ENCODE data around the gene LMTK2.

Gene LMTK2

DNA sequence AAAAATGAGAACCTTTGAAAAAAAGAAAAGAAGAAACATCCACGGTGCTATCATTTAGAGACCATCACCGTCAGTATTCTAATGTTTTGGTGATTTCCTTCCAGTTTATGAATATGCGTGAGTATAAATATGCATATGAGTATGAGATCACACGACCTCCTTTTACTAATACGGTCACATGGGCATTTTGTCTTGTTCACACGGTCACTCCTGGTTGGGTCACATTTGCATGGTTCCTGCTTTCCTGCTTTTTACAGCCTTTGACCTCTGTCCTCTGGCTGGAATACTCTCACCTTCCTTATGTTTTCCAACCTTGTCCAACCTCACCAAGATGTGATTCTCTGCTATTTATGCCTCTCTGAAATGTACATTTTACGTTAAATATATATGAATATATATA lies 25.3 kb upstream of the LMTK2 start:
- DNase-seq (ENCODE audit: low read depth) = no peak
- no peak overlapping the region for H3K4me3 ChIP-seq (ENCODE audit: low read length)
- no peaks in the 10 kb centered on the region for H3K4me1 ChIP-seq (ENCODE audit: control insufficient read depth, insufficient read depth, low read length)
- H3K9ac ChIP-seq (ENCODE audit: low read length) = no peak overlapping the region
- H3K9me3 ChIP-seq (ENCODE audit: control insufficient read depth, low read length) = no peaks in the 10 kb centered on the region
- H3K36me3 ChIP-seq (ENCODE audit: control insufficient read depth, insufficient read depth, low read length, severe bottlenecking) = no peaks in the 10 kb centered on the region
- peaks cover 14% of the 10 kb centered on the region for H3K27me3 ChIP-seq (replicated peaks; ENCODE audit: control insufficient read depth, insufficient read depth, low read length)

DNA sequence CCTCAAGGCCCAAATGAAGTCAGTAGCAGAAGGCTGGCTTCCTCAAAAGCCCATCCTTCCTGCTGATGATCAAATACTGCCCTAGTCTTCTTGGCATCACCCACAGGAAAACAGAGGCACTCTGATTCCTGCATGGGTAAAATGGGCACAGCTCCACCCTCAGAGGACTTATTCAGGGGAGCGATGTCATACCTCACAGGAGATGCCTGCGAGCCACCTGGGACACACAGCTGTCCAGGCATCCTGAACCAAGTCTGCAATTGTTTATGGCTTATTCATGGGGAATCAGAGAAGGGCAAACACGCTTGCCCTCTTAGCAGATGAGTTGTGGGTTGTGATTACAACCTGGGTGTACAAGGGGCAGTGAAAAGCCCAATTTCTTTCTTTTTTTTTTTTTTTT lies 22.0 kb upstream of the LMTK2 start:
- Histone ChIP-seq H3K4me3 (ENCODE audit: low read length) (no peak overlapping the region), H3K36me3 (ENCODE audit: control insufficient read depth, insufficient read depth, low read length, severe bottlenecking) (no peaks in the 10 kb centered on the region), H3K27me3 (replicated peaks; ENCODE audit: control insufficient read depth, insufficient read depth, low read length) (peaks cover 13% of the 10 kb centered on the region), H3K4me1 (ENCODE audit: control insufficient read depth, insufficient read depth, low read length) (no peaks in the 10 kb centered on the region), H3K9me3 (ENCODE audit: control insufficient read depth, low read length) (no peaks in the 10 kb centered on the region), H3K9ac (ENCODE audit: low read length) (no peak overlapping the region)
- no peak for DNase-seq (ENCODE audit: low read depth)

DNA sequence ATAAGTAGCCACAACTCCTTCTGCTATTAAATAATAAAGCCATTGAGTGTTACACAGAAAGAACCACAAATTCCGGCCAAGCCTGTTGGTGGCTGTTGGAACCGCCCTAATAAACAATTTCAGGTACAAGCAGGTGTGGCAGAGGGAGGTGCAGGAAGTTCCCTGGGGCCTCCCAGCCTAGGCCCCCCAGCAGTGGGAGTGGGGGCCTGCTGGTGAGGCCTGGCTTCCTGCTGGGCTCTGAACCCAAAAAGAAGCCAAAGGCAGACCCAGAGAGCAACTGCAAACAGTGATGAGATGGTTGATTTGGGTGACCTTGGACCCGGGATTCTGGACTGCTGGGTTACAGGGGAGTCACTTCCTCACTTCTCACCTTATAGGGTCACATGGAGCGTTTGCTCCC lies 21.0 kb upstream of the LMTK2 start:
- H3K9me3 ChIP-seq (ENCODE audit: control insufficient read depth, low read length) = no peaks in the 10 kb centered on the region
- no peaks in the 10 kb centered on the region for H3K36me3 ChIP-seq (ENCODE audit: control insufficient read depth, insufficient read depth, low read length, severe bottlenecking)
- no peak overlapping the region for H3K9ac ChIP-seq (ENCODE audit: low read length)
- DNase-seq (ENCODE audit: low read depth) = no peak
- H3K4me1 ChIP-seq (ENCODE audit: control insufficient read depth, insufficient read depth, low read length) = no peaks in the 10 kb centered on the region
- H3K27me3 ChIP-seq (replicated peaks; ENCODE audit: control insufficient read depth, insufficient read depth, low read length) = peaks cover 13% of the 10 kb centered on the region
- H3K4me3 ChIP-seq (ENCODE audit: low read length) = no peak overlapping the region

DNA sequence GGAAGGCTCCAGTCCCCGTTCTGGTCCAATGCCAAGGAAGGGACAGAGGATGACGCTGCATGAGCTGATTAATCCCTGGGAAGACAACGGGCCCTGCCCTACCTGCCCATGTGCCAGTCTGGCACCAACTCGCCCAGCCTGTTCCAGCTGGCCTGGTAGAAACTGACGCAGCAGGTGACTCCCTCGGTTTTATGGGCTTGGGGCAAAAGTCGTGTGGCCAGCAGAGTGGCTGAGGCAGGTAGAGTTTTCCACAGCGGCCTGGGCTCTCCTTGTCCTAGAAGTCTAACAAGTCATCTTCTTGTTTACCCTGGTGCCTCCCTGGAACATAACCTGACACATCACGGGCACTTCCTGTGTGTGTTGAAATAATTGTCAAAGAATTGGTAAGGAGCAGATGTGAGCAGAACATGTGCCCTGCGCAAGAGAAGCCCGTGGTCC lies 20.4 kb upstream of the LMTK2 start:
- H3K4me3 ChIP-seq (ENCODE audit: low read length) = no peak overlapping the region
- H3K9ac ChIP-seq (ENCODE audit: low read length) = no peak overlapping the region
- no peaks in the 10 kb centered on the region for H3K9me3 ChIP-seq (ENCODE audit: control insufficient read depth, low read length)
- no peaks in the 10 kb centered on the region for H3K4me1 ChIP-seq (ENCODE audit: control insufficient read depth, insufficient read depth, low read length)
- no peaks in the 10 kb centered on the region for H3K36me3 ChIP-seq (ENCODE audit: control insufficient read depth, insufficient read depth, low read length, severe bottlenecking)
- peaks cover 13% of the 10 kb centered on the region for H3K27me3 ChIP-seq (replicated peaks; ENCODE audit: control insufficient read depth, insufficient read depth, low read length)
- no peak for DNase-seq (ENCODE audit: low read depth)

DNA sequence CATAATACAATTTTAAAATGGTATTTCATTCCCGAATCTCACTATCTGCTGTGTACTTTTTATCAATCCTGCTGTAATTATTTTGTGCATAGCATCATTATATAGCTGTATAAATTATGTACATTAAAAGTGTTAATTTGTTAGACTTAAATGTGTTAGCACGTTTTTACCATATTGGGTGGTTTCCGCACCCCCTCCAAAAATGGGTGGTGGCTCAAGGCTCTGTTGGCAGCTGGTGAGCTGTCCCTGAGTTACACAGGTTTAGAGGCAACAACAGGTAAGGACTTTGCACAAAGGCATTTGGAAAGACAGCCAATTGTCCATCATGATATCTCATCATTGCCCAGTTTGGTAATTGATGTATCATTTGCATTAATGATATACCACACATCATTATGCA lies 18.6 kb upstream of the LMTK2 start:
- DNase-seq (ENCODE audit: low read depth) = no peak

DNA sequence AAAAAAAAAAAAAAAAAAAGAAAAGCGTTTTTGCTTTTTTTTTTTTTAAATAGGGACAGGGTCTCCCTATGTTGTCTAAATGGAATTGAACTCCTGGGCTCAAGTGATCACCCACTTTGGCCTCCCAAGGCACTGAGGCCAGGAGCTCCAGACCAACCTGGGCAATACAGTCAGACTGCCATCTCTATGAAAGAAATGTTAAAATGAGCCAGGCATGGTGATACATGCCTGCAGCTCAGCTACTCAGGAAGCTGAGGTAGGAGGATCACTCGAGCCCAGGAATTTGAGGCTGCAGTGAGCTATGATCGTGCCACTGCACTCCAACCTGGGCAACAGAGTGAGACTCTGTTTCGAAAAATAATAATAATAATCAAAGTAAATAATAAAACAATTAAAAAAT lies 16.5 kb upstream of the LMTK2 start:
- Histone ChIP-seq H3K4me1 (ENCODE audit: control insufficient read depth, insufficient read depth, low read length) (no peaks in the 10 kb centered on the region), H3K9me3 (ENCODE audit: control insufficient read depth, low read length) (peaks cover 21% of the 10 kb centered on the region), H3K4me3 (ENCODE audit: low read length) (no peak overlapping the region), H3K36me3 (ENCODE audit: control insufficient read depth, insufficient read depth, low read length, severe bottlenecking) (no peaks in the 10 kb centered on the region), H3K9ac (ENCODE audit: low read length) (no peak overlapping the region), H3K27me3 (replicated peaks; ENCODE audit: control insufficient read depth, insufficient read depth, low read length) (peaks cover 7% of the 10 kb centered on the region)
- no peak for DNase-seq (ENCODE audit: low read depth)

More for the DNA sequence above, 18.6 kb upstream of the LMTK2 start:
- H3K4me3 ChIP-seq (ENCODE audit: low read length) = no peak overlapping the region
- no peaks in the 10 kb centered on the region for H3K4me1 ChIP-seq (ENCODE audit: control insufficient read depth, insufficient read depth, low read length)
- H3K9ac ChIP-seq (ENCODE audit: low read length) = no peak overlapping the region
- H3K9me3 ChIP-seq (ENCODE audit: control insufficient read depth, low read length) = peaks cover 6% of the 10 kb centered on the region
- peaks cover 13% of the 10 kb centered on the region for H3K27me3 ChIP-seq (replicated peaks; ENCODE audit: control insufficient read depth, insufficient read depth, low read length)
- H3K36me3 ChIP-seq (ENCODE audit: control insufficient read depth, insufficient read depth, low read length, severe bottlenecking) = no peaks in the 10 kb centered on the region

DNA sequence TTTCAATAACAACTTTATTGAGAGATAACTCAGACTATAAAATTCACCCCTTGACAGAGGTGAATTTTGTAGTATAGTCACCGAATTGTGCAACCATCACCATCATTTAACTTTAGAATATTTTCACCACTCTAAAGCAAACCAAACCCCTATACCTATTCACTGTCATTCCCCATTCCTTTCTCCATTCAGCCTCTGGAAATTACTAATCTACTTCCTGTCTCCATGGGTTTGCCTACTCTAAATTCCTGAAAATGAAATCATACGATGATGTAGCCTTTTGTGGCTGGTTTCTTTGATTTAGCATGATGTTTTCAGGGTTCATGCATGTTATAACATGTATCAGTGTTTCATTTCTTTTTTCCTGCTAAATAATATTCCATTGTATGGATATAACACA lies 15.6 kb upstream of the LMTK2 start:
- DNase-seq (ENCODE audit: low read depth) = no peak
- H3K36me3 ChIP-seq (ENCODE audit: control insufficient read depth, insufficient read depth, low read length, severe bottlenecking) = no peaks in the 10 kb centered on the region
- H3K9me3 ChIP-seq (ENCODE audit: control insufficient read depth, low read length) = peaks cover 29% of the 10 kb centered on the region
- peaks cover 4% of the 10 kb centered on the region for H3K27me3 ChIP-seq (replicated peaks; ENCODE audit: control insufficient read depth, insufficient read depth, low read length)
- H3K4me3 ChIP-seq (ENCODE audit: low read length) = no peak overlapping the region
- no peak overlapping the region for H3K9ac ChIP-seq (ENCODE audit: low read length)
- H3K4me1 ChIP-seq (ENCODE audit: control insufficient read depth, insufficient read depth, low read length) = no peaks in the 10 kb centered on the region

DNA sequence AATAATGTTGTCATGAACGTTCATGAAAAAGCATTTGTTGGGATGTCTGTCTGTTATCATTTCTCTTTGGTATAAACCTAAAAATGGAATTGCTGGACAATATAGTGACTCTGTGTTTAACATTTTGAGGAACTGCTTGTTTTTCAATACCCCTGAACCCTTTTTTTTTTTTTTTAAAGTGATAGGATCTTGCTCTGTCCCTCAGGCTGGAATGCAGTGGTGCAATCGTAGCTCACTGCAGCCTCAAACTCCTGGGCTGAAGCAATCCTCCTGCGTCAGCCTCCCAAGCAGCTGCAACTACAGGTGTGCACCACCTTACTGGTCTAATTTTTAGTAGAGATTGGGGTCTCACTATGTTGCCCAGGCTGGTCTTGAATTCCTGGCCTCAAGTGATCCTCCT lies 15.1 kb upstream of the LMTK2 start:
- no peak for DNase-seq (ENCODE audit: low read depth)

DNA sequence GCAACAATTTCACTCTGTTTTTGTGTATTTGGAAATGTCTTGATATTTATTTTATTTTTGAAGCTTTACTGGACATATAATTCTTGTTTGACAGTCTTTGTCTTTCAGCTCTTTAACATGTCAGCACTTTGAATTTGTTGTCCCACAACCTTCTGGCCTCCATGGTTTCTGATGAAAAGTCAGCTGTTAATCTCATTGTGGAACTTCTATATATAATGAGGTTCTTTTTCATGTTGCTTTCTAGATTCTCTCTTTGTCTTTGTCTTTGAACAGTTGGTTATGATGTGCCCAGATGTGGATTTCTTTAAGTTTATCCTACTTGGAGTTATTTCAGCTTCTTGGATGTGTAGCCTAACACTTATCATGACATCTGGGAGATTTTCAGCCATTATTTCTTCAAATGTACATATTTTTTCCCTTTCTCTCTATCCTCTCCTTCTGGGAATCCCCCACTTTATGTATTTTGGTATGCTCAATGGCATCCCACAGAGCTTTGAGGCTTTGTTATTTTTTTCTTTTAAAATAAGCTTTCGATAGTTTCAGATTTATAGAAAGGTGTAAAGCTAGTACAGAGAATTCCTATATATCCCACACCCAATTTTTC lies 9.5 kb upstream of the LMTK2 start:
- no peak for DNase-seq (ENCODE audit: low read depth)
- no peak overlapping the region for H3K9ac ChIP-seq (ENCODE audit: low read length)
- no peak overlapping the region for H3K4me3 ChIP-seq (ENCODE audit: low read length)
- no peaks in the 10 kb centered on the region for H3K4me1 ChIP-seq (ENCODE audit: control insufficient read depth, insufficient read depth, low read length)
- H3K9me3 ChIP-seq (ENCODE audit: control insufficient read depth, low read length) = peaks cover 62% of the 10 kb centered on the region
- no peaks in the 10 kb centered on the region for H3K36me3 ChIP-seq (ENCODE audit: control insufficient read depth, insufficient read depth, low read length, severe bottlenecking)
- H3K27me3 ChIP-seq (replicated peaks; ENCODE audit: control insufficient read depth, insufficient read depth, low read length) = no peaks in the 10 kb centered on the region

More for the DNA sequence above, 15.1 kb upstream of the LMTK2 start:
- Histone ChIP-seq H3K4me3 (ENCODE audit: low read length) (no peak overlapping the region), H3K9me3 (ENCODE audit: control insufficient read depth, low read length) (peaks cover 31% of the 10 kb centered on the region), H3K9ac (ENCODE audit: low read length) (no peak overlapping the region), H3K36me3 (ENCODE audit: control insufficient read depth, insufficient read depth, low read length, severe bottlenecking) (no peaks in the 10 kb centered on the region), H3K27me3 (replicated peaks; ENCODE audit: control insufficient read depth, insufficient read depth, low read length) (no peaks in the 10 kb centered on the region), H3K4me1 (ENCODE audit: control insufficient read depth, insufficient read depth, low read length) (no peaks in the 10 kb centered on the region)

DNA sequence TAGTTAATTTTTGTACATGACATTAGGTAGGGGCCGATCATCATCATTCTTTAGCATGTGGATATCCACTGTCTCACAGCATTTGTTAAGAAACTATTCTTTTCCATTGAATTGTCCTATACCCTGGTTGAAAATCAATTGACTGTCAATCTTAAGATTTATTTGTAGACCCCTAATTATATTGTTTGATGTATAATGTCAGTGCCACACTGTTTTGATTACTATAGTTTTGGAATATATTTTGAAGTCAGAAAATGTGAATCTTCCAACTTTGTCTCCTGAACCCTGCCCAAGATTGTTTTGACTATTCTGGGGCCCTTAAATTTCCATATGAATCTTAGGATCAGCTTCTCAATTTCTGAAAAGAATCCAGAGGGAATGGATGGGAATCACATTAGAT lies 6.6 kb upstream of the LMTK2 start:
- Histone ChIP-seq H3K9ac (ENCODE audit: low read length) (no peak overlapping the region), H3K4me1 (ENCODE audit: control insufficient read depth, insufficient read depth, low read length) (no peaks in the 10 kb centered on the region), H3K36me3 (ENCODE audit: control insufficient read depth, insufficient read depth, low read length, severe bottlenecking) (no peaks in the 10 kb centered on the region), H3K9me3 (ENCODE audit: control insufficient read depth, low read length) (peaks cover 44% of the 10 kb centered on the region), H3K4me3 (ENCODE audit: low read length) (no peak overlapping the region), H3K27me3 (replicated peaks; ENCODE audit: control insufficient read depth, insufficient read depth, low read length) (no peaks in the 10 kb centered on the region)
- no peak for DNase-seq (ENCODE audit: low read depth)

DNA sequence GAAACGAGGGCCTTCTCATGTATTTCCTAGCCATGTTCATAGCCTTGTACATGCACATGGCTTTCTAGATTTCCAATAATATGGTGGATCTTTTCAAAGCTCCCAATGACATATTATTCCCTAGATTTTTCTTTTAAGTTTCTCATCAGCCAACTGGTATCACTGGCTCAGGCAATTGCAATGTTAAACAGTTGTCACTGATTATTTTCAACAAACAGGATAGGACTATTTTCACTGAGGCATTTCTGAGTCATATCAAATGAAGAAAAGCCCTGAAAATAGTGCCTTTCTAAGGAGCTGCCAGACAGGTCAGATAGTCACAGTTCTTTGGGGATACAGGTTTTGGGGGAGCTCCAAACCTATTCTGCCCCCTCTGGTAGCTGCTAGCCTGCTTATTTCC lies 4.5 kb upstream of the LMTK2 start:
- Histone ChIP-seq H3K4me3 (ENCODE audit: low read length) (no peak overlapping the region), H3K36me3 (ENCODE audit: control insufficient read depth, insufficient read depth, low read length, severe bottlenecking) (no peaks in the 10 kb centered on the region), H3K27me3 (replicated peaks; ENCODE audit: control insufficient read depth, insufficient read depth, low read length) (no peaks in the 10 kb centered on the region), H3K9me3 (ENCODE audit: control insufficient read depth, low read length) (peaks cover 30% of the 10 kb centered on the region), H3K9ac (ENCODE audit: low read length) (no peak overlapping the region), H3K4me1 (ENCODE audit: control insufficient read depth, insufficient read depth, low read length) (no peaks in the 10 kb centered on the region)
- DNase-seq (ENCODE audit: low read depth) = no peak

DNA sequence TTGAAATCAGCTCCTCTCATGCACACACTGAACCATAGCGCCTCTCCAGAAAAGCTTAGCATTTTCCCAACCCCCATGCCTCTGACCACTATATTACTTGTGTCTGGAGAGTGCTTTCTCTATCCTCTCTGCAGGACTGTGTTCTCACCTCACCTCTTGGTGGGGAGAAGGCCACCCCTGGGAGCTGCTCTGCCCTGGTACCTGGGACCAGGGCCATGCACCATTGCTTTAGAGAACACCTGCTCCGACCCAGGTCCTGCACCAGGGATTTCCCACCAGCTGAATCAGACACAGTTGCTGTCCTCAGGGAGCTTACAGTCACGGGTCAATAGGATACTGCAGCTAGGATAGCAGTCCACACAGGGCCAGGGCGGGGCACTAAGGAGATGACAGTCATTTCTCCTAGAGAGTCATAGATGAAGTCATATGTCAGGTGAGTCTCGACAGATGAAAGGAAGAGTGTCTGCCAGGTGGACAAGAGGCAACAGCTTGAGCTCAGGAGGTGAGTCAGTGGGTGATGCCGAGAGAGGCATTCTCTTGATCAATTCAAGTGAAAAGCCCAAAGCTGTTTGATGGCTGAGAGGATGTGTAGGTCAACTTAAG lies 619 bp upstream of the LMTK2 start:
- no peak overlapping the region for H3K9ac ChIP-seq (ENCODE audit: low read length)
- DNase-seq (ENCODE audit: low read depth) = no peak
- H3K9me3 ChIP-seq (ENCODE audit: control insufficient read depth, low read length) = peaks cover 6% of the 10 kb centered on the region
- peaks cover 11% of the 10 kb centered on the region for H3K4me1 ChIP-seq (ENCODE audit: control insufficient read depth, insufficient read depth, low read length)
- H3K4me3 ChIP-seq (ENCODE audit: low read length) = no peak overlapping the region
- no peaks in the 10 kb centered on the region for H3K36me3 ChIP-seq (ENCODE audit: control insufficient read depth, insufficient read depth, low read length, severe bottlenecking)
- no peaks in the 10 kb centered on the region for H3K27me3 ChIP-seq (replicated peaks; ENCODE audit: control insufficient read depth, insufficient read depth, low read length)
